ENCODE data around the gene TBC1D16.

TBC1D16 gene

GRCh38 chr17:79981661-79982101, 54.0 kb downstream of the TBC1D16 start:
- no peaks in the 10 kb centered on the region for H3K27me3 ChIP-seq (ENCODE audit: insufficient read depth, low read depth)
- H3K4me1 ChIP-seq (ENCODE audit: low read depth, poor library complexity, severe bottlenecking), result no peaks in the 10 kb centered on the region
- no peak overlapping the region for H3K27ac ChIP-seq
- H4K20me1 ChIP-seq (ENCODE audit: insufficient read depth), result no peaks in the 10 kb centered on the region
- H3K9ac ChIP-seq, result no peak overlapping the region
- no peaks in the 10 kb centered on the region for H3K36me3 ChIP-seq (ENCODE audit: insufficient read depth)
- no peaks in the 10 kb centered on the region for H3K79me2 ChIP-seq (ENCODE audit: insufficient read depth, low read depth)
- TF ChIP-seq, protein P1, sequence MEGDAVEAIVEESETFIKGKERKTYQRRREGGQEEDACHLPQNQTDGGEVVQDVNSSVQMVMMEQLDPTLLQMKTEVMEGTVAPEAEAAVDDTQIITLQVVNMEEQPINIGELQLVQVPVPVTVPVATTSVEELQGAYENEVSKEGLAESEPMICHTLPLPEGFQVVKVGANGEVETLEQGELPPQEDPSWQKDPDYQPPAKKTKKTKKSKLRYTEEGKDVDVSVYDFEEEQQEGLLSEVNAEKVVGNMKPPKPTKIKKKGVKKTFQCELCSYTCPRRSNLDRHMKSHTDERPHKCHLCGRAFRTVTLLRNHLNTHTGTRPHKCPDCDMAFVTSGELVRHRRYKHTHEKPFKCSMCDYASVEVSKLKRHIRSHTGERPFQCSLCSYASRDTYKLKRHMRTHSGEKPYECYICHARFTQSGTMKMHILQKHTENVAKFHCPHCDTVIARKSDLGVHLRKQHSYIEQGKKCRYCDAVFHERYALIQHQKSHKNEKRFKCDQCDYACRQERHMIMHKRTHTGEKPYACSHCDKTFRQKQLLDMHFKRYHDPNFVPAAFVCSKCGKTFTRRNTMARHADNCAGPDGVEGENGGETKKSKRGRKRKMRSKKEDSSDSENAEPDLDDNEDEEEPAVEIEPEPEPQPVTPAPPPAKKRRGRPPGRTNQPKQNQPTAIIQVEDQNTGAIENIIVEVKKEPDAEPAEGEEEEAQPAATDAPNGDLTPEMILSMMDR (conservative IDR thresholded peaks at IDR 0.05; ENCODE audit: low read depth, low read length), result no peak
- no peak overlapping the region for H3K4me2 ChIP-seq
- no peak overlapping the region for H3K4me3 ChIP-seq (IDR thresholded peaks at IDR 0.05; ENCODE audit: insufficient read depth, low read depth, low read length)
- no peak overlapping the region for H2AFZ ChIP-seq (ENCODE audit: low read depth)

DNA sequence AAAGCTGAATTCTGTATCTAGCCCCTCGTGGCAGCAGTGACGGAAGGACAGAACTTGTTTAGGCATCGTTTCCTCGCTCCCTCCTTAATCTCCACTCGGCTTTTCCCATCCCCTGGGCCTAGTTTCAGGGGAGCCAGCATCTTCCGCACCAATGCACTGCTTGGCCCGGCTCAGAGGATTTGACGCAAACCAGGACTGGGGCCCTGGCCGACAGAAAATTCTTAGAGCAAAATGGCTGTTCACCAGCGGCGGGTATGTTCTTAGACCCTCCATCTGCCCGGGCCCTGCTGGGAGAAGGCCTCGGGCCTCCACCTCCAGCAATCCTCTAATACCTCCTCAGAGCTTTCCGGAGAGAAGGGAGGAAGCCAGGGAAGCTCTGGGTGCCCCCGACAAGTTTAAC, 54.6 kb downstream of the TBC1D16 start:
- Histone ChIP-seq H3K9ac (no peak overlapping the region), H3K27me3 (ENCODE audit: insufficient read depth, low read depth) (no peaks in the 10 kb centered on the region), H3K4me3 (IDR thresholded peaks at IDR 0.05; ENCODE audit: insufficient read depth, low read depth, low read length) (no peak overlapping the region), H3K27ac (no peak overlapping the region), H3K36me3 (ENCODE audit: insufficient read depth) (no peaks in the 10 kb centered on the region), H3K4me2 (no peak overlapping the region), H3K4me1 (ENCODE audit: low read depth, poor library complexity, severe bottlenecking) (no peaks in the 10 kb centered on the region), H4K20me1 (ENCODE audit: insufficient read depth) (no peaks in the 10 kb centered on the region), H2AFZ (ENCODE audit: low read depth) (no peak overlapping the region), H3K79me2 (ENCODE audit: insufficient read depth, low read depth) (no peaks in the 10 kb centered on the region)
- TF ChIP-seq, protein P1 (conservative IDR thresholded peaks at IDR 0.05; ENCODE audit: low read depth, low read length), result no peak

DNA sequence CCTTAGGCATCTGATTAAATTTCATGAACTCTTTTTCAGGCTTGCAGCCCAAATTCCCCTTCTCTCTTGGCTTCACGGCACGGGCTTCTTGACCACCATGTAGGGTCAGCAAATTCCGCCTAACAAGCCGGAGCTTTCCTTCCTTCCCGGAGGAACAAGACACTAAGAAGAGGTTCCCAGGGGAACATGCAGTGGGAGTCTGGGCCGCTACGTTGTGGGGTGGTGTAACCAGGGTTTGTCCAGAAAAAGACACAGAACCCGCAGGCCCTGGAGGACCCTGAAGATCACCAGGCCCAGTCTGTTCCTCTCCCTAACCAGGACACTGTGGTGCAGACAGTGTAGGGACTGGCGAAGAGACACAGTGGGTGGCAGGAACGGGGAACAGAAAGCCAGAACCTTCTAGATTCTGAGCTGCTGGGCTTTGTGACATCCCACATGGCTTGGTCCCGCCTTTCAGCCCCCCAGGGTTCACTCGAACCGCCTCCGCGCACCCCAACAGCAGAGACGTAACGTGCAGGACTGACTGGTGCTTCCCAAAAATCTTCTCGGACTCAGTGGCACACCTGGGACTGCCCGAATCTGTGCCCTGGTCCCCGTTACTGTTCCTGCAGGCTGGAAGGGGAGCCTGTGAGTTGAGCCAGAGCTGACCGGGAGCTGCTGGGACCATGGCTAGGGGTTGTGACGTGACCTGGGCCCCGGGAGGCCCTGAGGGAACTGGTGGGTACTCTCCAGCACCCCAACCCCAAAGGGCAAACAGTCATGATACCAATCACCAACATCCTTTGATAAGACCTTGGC, 55.2 kb downstream of the TBC1D16 start:
- Histone ChIP-seq H3K36me3 (ENCODE audit: insufficient read depth) (no peaks in the 10 kb centered on the region), H3K27me3 (ENCODE audit: insufficient read depth, low read depth) (no peaks in the 10 kb centered on the region), H2AFZ (ENCODE audit: low read depth) (no peak overlapping the region), H3K4me3 (IDR thresholded peaks at IDR 0.05; ENCODE audit: insufficient read depth, low read depth, low read length) (no peak overlapping the region), H4K20me1 (ENCODE audit: insufficient read depth) (no peaks in the 10 kb centered on the region), H3K27ac (no peak overlapping the region), H3K79me2 (ENCODE audit: insufficient read depth, low read depth) (no peaks in the 10 kb centered on the region), H3K9ac (no peak overlapping the region), H3K4me2 (no peak overlapping the region), H3K4me1 (ENCODE audit: low read depth, poor library complexity, severe bottlenecking) (no peaks in the 10 kb centered on the region)
- TF ChIP-seq, protein P1 (conservative IDR thresholded peaks at IDR 0.05; ENCODE audit: low read depth, low read length), result no peak

GRCh38 chr17:79979816-79980215, 55.9 kb downstream of the TBC1D16 start:
- no peak overlapping the region for H3K4me3 ChIP-seq (IDR thresholded peaks at IDR 0.05; ENCODE audit: insufficient read depth, low read depth, low read length)
- H3K79me2 ChIP-seq (ENCODE audit: insufficient read depth, low read depth), result no peaks in the 10 kb centered on the region
- TF ChIP-seq, protein P1 (conservative IDR thresholded peaks at IDR 0.05; ENCODE audit: low read depth, low read length), result no peak
- H2AFZ ChIP-seq (ENCODE audit: low read depth), result no peak overlapping the region
- no peaks in the 10 kb centered on the region for H3K27me3 ChIP-seq (ENCODE audit: insufficient read depth, low read depth)
- no peaks in the 10 kb centered on the region for H3K36me3 ChIP-seq (ENCODE audit: insufficient read depth)
- no peak overlapping the region for H3K9ac ChIP-seq
- no peak overlapping the region for H3K4me2 ChIP-seq
- H3K27ac ChIP-seq, result no peak overlapping the region
- H3K4me1 ChIP-seq (ENCODE audit: low read depth, poor library complexity, severe bottlenecking), result no peaks in the 10 kb centered on the region
- H4K20me1 ChIP-seq (ENCODE audit: insufficient read depth), result no peaks in the 10 kb centered on the region

All from KMS-11 (cell line).